GM18517 (cell line): Measurements from ENCODE around the gene MRPL41.
A peak's percentile ranks its signal among the peaks of the same experiment; 100 is the strongest.
"Not testable (repeated sequence)": the region's sequence is repeated elsewhere in the genome, so short reads cannot be mapped to it uniquely, and the experiment has no call there.

ENCODE experiments used
- ATAC-seq: cut with Tn5 transposase; IDR thresholded peaks from one replicate; pipeline ENCODE4 v1.9.1; 2021; ENCODE audit warnings: mild to moderate bottlenecking, moderate library complexity; ENCODE audit not compliant: unreplicated experiment

The MRPL41 gene

DNA sequence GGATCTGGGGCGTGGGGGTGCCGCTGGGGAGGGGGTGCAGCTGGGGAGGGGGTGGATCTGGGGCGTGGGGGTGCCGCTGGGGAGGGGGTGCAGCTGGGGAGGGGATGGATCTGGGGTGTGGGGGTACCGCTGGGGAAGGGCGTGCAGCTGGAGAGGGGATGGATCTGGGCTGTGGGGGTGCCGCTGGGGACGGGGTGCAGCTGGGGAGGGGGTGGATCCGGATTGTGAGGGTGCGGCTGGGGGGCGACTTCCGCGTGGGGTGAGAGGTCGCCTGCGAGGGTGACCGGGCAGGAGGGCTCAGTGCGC lies 768 bp upstream of the MRPL41 start:
- not testable (repeated sequence) for ATAC-seq

DNA sequence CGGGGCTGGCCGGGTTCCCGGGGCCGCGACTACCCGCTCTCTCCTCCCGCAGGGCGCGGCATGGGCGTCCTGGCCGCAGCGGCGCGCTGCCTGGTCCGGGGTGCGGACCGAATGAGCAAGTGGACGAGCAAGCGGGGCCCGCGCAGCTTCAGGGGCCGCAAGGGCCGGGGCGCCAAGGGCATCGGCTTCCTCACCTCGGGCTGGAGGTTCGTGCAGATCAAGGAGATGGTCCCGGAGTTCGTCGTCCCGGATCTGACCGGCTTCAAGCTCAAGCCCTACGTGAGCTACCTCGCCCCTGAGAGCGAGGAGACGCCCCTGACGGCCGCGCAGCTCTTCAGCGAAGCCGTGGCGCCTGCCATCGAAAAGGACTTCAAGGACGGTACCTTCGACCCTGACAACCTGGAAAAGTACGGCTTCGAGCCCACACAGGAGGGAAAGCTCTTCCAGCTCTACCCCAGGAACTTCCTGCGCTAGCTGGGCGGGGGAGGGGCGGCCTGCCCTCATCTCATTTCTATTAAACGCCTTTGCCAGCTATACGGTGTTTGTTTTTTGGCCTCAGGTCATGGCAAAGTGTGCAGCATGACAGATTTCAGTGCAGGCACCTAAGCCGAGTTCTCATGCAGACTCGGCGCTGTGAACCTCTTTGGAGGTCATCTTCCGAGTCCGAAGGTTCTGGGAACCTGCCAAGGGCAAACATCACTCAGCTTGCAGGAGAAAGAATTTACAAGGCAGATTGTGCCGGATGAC lies 516 bp downstream of the MRPL41 start:
- peak; percentile 19 for ATAC-seq

DNA sequence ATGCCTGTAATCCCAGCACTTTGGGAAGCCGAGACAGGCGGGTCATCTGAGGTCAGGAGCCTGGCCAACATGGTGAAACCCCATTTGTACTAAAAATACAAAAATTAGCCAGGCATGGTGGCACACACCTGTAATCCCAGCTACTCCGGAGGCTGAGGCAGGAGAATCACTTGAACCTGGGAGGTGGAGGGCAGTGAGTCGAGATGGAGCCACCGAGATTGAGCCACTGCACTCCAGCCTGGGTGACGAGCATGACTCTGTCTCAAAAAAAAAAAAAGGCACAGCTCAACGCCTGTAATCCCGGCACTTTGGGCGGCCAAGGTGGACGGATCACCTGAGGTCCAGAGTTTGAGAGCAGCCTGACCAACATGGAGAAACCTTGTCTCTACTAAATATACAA lies 2.0 kb downstream of the MRPL41 start:
- not testable (repeated sequence) for ATAC-seq

DNA sequence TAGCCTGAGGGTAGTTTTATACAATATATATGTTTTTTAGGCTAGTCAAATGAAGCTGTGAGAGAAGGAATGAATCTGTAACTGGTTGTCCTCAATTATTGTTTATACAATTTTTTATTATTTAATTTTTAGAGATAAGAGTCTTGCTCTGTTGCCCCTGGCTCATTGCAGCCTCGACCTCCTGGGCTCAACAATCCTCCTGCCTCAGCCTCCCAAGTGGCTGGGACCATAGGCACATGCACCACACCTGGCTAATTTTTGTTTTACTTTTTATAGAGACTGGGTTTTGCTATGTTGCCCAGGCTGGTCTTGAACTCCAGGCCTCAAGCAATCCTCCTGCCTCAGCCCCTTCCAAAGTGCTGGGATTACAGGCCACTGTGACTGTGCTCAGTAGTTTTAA lies 2.7 kb downstream of the MRPL41 start:
- ATAC-seq, result no peak

DNA sequence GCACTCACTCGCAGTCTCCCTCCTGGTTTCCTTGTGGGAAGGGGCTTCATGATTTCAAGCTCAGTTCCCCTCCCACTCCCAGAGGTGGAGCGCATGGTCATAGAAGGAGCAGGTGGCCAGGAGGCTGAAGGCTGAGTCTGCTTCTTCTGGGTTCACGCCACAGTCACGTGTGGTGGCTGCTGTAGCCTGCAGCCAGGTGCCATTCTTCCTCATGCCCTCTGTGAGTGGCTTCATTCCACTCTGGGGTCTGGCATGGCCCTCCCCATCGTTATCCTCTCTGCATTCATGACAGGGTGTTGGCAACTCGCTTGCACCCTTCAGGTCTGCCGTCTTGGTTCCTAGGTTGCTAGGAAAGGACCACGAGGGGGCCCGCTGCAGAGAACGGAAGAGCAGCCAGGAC lies 3.5 kb downstream of the MRPL41 start:
- ATAC-seq, result no peak

DNA sequence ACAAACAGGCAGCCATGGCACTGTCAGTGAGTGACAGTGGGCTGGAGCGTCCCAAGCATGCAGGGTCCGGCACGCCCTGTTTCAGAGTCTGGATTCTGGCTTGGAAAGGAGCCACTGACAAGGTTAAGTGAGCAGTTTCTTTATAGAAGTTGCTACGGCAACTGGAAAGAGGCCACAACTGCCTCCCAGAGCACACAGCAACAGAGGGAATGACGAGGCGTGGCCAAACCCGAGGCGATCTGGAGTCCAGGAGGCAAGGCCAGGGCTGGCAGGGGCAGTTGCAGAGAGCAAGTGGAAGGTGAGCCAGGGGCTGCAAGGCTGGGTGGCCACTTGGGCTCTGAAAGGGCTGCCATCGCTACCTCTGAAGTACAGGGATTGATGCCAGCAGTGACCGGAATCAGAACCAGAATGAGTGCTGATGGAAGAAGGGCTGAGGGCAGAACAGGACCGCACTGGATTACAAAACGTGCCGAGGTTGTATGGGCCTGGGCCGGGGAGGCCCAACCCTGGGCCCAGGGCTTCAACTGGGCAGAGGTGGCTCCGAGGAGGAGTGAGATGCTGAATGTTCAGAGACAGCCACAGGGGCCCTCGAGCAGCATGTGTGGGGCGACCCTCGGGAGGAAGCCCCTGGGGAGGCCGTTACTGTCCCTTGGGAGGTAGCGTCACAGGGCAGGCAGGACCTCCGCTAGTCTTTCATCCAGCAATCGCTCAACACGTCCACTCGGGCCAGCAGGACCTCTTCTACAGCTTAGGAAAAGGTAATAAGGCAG lies 4.6 kb downstream of the MRPL41 start:
- no peak for ATAC-seq

DNA sequence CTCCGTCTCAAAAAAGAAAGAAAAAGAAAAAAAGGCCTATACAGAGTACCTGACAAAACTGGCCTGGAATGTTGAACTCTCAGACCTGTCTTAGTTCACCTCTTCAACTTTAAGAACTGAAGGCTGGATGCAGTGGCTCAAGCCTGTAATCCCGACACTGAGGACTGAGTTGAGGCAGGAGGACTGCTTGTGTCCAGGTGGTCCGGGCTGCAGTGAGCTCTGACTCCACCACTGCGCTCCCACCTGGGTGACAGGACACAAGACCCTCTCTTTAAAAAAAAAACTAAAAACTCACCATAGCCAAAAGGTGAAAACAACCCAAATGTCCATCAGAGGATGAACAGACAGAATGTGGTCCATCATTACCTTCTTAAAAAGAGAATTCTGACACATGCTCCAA lies 6.4 kb downstream of the MRPL41 start:
- ATAC-seq, result no peak

DNA sequence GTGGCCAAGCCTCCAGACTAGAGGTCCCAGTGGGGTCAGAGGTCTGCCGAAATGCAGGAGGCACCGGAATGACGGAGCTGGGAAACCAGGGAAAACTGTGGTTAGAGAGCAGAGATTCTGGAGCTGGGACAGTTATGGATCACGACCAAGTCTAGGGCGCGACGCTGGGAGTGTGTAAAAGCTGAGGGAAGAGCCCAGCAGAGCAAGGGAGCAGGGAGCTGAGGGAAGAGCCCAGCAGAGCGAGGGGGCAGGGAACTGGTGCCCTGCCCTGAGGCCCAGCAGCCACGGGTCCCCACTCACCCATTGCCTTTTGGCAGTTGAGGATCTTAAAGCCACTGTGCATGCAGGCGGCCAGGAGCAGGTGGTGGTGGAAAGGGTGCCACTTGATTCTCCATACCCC lies 12.5 kb downstream of the MRPL41 start:
- no peak for ATAC-seq

DNA sequence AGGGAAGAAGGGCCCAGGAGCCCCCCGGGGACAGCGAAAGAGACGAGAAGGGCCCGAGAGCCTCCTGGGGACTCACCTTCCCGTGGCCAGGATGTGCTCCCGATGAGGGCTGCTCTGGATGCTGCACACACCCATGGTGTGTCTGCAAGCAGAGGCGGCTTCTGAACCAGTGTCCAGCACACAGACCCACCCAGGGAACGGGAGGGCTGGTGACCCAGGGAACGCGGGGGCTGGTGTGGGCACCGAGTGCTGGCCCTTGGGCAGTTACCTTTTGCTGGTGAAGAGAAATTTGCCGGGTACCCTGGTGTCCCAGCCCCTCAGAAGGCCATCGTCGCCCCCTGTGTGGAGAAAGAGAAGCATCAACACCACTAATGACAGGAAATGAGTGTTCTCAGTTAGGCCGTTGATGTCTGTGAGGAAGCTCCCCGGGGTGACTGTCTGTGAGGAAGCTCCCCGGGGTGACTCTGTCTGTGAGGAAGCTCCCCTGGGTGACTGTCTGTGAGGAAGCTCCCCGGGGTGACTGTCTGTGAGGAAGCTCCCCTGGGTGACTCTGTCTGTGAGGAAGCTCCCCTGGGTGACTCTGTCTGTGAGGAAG lies 13.2 kb downstream of the MRPL41 start:
- no peak for ATAC-seq

DNA sequence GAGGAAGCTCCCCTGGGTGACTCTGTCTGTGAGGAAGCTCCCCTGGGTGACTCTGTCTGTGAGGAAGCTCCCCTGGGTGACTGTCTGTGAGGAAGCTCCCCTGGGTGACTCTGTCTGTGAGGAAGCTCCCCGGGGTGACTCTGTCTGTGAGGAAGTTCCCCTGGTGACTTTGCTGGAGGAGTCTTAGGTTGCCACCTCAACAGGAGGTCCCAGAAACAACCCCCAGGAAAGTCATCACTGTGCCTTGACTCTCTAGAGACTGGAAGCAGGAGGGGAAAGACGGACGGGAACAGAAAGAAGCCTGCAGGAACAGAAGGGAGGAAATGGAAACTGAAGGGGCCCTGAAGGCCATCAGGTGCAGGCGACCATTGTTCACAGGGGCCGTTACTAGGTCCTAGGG lies 16.8 kb downstream of the MRPL41 start:
- not testable (repeated sequence) for ATAC-seq

DNA sequence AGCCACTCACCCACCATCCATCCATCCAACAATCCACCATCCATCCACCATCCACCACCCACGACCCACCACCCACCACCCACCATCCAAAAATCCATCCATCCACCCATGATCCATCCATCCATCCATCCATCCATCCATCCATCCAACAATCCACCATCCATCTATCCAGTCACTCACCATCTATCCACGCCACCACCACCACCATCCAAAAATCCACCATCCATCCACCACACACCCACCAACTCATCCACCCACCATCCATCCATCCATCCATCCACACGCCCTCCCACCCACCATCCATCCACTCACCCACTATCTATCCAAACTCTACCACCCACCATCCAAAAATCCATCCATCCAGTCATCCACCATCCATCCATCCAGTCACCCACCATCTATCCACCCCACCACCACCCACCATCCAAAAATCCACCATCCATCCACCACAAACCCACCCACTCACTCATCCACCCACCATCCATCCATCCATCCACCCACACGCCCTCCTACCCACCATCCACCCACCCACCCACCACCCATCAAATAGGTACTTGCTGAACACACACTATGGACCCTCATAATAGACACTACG lies 18.0 kb downstream of the MRPL41 start:
- no peak for ATAC-seq

DNA sequence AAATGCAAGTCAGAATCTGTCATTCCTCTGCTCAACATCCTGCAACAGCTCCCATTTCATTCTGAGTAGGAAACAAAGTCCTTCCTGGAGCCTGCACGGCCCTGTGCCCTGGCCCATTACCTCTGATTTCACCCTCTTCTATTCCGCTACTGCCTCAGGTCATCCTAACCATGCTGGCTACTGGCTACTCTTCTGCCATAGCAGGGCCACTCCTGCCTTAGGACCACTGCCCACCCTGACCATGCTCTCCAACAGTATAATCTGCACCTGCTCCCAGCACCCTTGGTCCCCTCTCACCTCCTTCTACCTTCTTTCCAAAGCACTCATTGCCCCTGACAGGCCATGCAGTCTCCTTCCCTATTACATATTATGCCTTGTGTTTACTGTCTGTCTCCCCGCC lies 18.9 kb downstream of the MRPL41 start:
- no peak for ATAC-seq

DNA sequence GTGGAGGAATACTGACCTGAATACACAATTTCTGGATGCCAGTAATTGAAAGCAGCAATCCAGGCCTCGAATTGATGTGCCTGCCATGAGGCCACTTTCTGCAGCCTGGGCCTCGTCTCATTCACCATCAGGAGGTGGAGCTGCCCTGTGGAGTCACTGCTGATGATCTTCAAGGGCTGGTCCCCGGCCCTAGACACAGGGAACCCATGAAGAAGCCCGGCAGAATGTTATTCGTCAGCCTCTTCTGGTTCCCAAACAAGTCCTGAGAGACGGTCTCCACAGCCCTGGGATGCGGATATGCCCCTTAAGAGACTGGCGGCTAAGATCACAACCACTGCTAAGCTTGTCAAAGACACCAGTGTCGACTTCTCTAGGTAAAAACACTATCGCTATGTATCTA lies 22.5 kb downstream of the MRPL41 start:
- no peak for ATAC-seq

DNA sequence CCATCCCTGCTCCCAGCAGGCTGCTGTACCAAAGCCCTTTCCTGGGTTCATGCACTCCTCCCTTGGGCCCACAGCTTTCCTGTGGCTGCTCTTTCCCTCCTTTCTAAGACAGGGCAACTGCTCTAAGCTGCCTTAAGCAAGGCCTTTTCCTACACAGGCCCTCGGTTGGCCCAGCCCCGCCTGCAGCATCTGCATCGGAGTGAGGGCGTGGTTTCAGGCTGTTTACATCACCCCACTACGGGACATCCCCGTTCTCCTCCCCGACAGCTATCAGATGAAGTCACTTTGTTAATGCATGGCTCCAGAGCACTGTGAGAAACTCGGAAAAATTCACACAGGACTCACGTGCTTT lies 23.7 kb downstream of the MRPL41 start:
- no peak for ATAC-seq

DNA sequence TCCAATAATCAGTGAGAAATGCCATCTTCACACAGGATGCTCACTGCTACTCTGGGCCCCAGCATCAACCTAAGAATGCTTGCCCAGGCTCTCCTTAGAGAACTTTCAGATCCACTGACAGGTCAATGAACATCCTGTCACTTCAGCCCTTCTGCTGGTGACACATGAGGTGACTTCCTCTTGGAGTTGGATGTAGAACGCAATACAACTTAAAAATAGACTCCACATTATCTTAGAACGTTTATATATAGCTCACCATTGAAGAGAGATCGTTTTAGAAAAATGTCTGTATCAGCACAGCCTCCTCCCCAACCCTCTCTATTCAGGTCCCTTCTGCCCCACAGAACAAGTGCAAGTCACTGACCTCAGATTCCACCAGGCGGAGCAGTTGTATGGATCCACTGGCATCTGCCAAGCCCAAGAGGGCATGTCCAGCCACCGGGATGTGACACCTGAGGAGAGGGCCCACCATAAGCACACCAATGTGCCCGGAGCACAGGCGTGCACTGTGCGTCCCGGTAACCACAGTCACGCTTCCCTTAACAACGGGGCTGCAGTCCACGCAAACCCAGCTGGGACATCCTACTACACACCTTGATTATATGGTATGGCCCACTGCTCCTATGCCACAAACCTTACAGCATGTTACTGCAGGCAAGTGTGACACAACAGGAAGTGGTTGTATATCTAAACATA lies 24.2 kb downstream of the MRPL41 start:
- no peak for ATAC-seq

DNA sequence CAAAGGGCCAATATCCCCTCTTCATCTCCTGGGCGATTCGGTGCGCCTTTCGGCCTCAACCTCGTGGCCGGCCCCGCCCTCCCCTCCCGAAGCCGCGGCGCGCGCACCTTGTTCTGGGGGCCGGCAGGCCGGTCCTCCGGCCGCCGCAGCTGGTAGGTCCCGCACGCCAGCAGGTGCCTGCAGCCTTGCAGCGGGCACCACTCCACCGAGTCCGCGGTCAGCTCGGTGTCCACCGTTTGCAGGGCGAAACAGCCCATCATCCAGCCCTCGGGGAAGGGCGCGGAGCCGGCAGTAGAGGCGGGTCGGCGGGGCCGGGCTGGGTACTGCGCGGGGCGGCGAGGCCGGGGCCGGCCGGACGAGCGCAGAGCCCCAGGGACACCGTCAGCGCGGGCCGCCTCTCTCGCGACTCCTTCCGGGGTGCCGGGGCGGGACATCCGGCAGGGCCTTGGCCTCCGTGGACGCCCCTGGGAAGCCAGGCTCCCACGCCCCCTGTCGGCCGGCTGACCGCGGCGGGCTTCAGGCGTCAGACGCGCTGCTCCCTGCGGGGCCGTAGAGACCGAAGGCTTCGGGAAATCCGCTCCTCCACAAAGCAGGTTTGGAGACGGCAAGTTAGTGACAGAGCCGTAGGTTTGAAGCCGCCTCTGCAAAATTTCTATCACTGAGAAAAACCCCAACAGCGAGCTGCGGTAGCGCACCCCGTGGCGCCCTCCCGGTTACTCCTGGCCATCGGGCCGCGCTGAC lies 27.0 kb downstream of the MRPL41 start, which contains the start of gene DPH7:
TSS of gene DPH7 (minus strand) at position 408 of the 741 bp plus-strand sequence. CDS start at position 260, 148 bp downstream.
- peak; percentile 83 for ATAC-seq

DNA sequence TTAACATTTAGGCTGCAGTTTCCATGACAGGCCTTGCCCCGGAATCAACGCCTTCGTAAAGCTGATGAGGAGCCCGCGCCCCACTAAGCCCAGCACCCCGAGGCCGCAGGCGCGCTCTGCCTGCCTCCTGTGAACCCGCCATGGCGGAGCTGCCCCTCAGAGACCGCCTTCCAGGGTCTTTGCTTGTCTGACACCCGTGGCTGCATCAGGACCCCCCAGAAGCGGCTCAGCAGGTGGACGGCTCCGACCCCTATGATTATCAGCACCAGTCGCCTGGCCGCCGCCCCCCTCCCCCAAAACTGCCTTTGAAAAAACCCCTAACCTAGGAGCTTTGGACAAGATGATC lies 27.6 kb downstream of the MRPL41 start:
- ATAC-seq, result no peak

DNA sequence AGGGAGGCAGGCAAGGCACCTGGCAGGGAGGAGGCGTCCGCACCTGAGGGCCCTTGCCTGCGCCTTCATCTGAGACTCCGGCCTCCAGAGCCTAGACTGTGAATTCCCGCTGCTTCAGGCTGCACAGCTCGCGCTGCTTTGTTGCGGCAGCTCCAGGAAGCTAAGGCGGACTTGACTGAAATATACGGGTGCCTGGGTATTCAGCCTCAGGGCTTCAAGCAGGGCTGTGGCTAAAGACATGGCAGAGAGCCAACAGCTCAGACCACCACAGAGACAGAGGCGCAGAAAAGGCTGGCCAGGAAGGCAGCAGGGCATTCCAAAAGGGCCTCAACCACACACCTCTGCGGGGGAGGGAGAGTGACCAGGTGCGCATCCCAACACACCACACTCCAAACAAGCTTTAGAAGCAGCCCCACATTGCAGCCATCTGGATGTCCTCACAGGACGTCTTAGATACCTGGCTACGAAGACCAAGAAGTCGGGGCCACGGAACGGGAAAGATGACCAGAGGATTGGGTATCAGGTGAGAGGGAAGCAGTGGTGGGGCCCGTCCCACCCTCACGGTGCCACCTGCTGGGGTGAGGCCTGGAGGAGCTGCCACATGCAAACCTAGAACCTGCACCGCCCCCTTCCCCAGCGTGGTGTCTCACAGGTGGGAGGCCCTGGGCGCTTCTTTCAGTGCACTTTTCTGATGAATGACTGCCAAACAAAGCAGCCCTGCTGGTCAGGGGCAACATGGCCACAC lies 28.7 kb downstream of the MRPL41 start:
- no peak for ATAC-seq

DNA sequence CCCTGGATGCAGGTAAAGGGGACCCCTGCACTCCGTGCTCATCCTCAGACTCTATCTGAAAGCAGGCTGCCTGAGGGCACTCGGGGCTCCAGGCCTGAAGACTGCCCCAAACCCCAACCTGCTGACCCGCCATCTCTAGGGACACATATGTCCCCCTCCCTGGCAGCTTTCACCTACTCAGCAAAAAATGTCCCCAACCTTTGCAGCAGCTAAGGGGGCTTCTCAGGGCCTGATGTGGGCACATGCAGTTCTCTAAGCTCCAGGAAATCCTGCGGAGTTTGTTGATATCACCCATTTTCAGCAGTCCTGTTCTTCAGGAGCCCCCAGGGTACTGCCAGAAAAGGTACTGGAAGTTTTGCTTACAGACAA lies 29.3 kb downstream of the MRPL41 start:
- ATAC-seq, result no peak
